ENCODE results near the gene MAP1LC3B2.

GRCh38 chr12:116540622-116541152 lies 18.5 kb upstream of the MAP1LC3B2 start:
- TF ChIP-seq BHLHE40 (IDR thresholded peaks at IDR 0.05; ENCODE audit: borderline replicate concordance) (no peak), TARDBP (IDR thresholded peaks at IDR 0.05) (no peak), FOXM1 (IDR thresholded peaks at IDR 0.05; ENCODE audit: borderline replicate concordance) (no peak), SP1 (IDR thresholded peaks at IDR 0.05) (no peak), ELF4 (IDR thresholded peaks at IDR 0.05) (no peak), HDGF (IDR thresholded peaks at IDR 0.05; ENCODE audit: borderline replicate concordance) (no peak), ARNT (IDR thresholded peaks at IDR 0.05) (no peak), NFRKB (IDR thresholded peaks at IDR 0.05) (no peak), FOXA1 (IDR thresholded peaks at IDR 0.05) (no peak), FOXK2 (IDR thresholded peaks at IDR 0.05) (no peak), PKNOX1 (IDR thresholded peaks at IDR 0.05) (no peak), SUZ12 (IDR thresholded peaks at IDR 0.05) (no peak), ZNF384 (IDR thresholded peaks at IDR 0.05) (no peak)
